MV-4-11 (cell line): ENCODE measurements around the gene ARHGEF33.

Experiments
- DNase-seq: peaks from one replicate; lab custom pipeline; 2025; lab: John Stamatoyannopoulos, UW

Gene ARHGEF33

GRCh38 chr2:38889575-38889974 lies at the start of gene ARHGEF33:
Gene ARHGEF33 (plus strand): TSS chr2:38889875. CDS start chr2:38919448, 29,573 bp downstream.
- DNase-seq = no peak

GRCh38 chr2:38850045-38850444 lies 39.6 kb upstream of the ARHGEF33 start:
- DNase-seq = no peak

DNA sequence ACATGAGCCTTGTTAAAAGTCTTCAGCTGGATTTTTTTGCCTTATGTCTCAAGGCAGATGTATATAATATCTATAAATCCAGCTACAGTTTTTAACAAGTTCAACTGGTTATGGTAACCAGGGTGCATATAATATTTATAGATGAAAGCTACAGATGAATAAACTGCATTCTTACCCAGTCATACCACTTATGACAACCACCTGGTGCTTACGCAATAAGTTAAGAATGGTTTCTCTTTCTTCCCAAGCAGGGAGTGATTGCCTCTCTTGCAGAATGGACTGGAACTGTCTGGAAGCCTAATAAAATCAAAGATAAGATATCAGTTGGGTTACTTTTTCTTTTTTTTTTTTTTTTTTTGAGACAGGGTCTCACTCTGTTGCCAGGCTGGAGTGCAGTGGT lies 33.5 kb upstream of the ARHGEF33 start:
- peak; percentile 33 for DNase-seq

GRCh38 chr2:38862476-38862875 lies 27.2 kb upstream of the ARHGEF33 start:
- DNase-seq = no peak

DNA sequence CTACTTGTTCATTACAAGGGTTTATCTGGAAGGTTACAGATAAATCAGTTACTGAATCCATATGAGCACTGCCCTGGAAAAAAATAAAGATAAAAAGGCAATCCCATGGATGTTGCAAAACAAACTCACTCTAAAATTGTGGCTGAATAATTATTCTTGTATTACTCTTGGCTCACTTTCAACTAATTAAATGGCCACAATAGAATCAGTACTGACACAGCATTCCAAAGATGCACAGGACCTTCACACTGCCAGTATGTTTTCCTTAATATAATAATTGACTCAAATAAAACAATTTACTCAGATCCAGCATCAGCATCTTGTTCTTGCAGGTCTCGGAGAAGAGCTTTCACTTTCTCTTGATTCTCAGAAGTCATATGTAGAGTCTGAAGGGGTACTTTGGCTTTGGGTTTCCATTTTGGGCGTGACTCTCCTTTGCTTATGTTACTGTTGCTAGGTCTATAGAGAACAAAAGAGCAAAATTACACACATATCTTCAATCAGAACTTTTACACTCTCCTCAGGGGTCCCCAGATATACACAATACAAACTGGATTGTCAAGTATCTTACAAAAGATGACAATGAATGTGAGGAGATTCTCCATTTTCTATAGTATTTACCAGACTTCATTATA lies 26.5 kb upstream of the ARHGEF33 start:
- no peak for DNase-seq

DNA sequence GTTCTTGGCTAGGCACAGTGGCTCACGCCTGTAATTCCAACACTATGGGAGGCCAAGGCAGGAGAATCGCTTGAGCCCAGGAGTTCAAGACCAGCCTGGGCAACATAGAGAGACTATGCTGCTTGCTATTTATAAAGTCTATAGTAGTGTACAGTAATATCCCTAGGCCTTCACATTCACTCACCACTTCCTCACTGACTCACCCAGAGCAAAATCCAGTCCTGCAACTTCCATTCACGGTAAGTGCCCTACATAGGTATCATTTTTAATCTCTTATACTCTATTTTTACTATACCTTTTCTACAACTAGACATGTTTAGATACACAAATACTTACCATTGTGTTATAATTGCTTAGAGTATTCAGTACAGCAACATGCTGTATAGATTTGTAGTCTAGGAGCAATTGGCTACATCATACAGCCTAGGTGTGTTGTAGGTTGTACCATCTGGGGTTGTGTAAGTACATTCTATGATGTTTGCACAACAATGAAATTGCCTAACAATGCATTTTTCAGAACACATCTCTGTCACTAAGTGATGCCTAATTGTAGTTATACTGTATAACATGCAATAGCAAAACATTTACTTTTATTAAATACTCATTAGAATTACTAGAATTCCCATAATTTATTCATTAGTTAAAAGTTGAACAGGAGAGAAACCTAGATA lies 22.8 kb upstream of the ARHGEF33 start:
- peak; percentile 20 for DNase-seq

DNA sequence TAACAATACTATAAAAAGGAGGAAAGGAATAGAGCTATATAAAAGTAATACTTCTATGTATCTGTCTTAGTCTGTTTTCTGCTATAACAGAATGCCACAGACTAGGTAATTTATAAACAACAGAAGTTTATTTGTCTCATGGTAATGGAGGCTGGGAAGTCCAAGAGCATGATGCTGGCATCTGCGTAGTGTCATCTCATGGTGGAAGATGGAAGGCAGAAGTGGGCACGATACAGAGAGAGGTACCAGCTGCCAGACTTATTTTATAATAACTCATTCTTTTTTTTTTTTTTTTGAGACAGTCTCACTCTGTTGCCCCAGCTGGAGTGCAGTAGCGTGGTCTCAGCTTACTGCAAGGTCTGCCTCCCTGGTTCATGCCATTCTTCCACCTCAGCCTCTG lies 18.2 kb upstream of the ARHGEF33 start:
- DNase-seq = no peak

GRCh38 chr2:38873763-38874162 lies 15.9 kb upstream of the ARHGEF33 start:
- DNase-seq = no peak

DNA sequence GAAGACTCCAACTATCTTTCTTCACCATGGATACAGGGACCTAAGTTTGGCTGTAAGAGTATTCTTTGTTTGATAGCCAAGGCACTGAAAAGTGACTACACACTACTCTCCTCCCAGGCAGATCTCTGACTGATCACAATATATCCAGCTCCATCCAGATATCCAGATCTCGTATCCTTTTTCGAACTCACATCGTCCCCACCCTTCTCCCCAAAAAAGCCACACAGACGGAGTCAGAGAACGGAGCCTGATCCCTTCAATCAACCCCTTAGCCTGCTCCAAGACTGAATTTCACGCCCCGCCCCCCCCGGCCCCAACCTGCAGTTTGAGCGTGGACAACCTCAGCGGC lies 14.5 kb upstream of the ARHGEF33 start:
- no peak for DNase-seq

DNA sequence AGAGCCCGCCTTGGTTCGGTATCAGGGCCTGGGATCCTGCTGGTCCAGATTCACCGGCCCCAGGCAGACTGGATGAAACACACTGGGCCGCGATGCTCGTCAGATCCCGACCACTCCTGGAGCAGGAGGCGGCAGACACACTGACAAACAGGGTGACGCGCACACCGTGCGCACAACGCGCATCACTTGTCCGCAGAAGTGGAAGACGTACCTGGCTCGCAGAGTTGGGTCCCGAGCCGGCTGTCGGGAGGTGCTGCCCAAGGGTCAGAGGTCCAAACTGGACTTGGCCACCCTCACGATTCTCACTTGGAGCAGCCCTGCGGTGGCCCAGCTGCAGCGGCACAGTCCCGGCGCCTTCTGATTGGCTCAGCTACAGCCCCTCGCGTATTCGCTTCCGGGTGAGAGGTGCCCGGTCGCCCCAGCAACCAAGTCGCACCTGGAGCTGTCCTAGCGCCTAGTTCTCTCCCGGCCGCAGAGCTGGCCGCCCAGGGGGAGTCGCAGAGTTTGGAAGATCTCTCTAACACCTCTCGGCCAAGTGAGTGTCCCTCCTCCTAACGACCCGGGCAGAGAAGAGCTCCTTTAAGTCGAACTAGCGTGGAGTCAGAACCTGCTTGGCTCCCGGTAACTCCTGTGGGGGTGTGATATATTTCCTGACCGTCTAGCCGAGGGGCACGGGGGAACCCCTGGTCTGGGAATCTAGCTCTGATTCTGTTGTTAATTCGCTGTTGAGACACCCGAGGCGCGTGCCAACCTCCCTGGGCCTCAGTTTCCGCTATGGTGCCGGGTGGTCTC lies 13.9 kb upstream of the ARHGEF33 start, which contains the start of the genes DHX57 and MORN2:
Gene DHX57 (minus strand): TSS at position 359 of the 792 bp plus-strand sequence. CDS start 7,529 bp downstream, outside the sequence.
Gene MORN2 (plus strand): TSS at position 401 of the 792 bp plus-strand sequence.
- DNase-seq = peak; percentile 67

- DNase-seq = no peak
These were observed 13.3 kb upstream of the ARHGEF33 start for GRCh38 chr2:38876407-38876806.

DNA sequence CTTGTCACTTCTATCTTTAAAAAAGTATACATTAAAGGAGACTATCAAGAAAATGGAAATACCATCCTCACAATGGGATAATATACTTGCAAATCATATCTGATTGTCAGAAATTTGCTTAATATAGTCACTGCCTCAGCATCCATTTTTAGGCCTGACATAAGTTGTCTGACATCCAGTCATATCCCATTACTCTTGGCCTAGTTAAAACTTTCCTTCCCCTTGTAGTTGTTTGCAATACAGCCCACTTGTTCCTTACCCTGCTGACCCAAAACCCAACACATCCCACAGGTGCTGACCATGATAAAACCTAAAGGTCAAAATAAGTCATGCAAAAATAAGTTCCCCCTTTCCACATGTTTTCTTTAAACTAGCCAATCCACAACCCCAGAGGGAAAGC lies 3.6 kb upstream of the ARHGEF33 start:
- no peak for DNase-seq

DNA sequence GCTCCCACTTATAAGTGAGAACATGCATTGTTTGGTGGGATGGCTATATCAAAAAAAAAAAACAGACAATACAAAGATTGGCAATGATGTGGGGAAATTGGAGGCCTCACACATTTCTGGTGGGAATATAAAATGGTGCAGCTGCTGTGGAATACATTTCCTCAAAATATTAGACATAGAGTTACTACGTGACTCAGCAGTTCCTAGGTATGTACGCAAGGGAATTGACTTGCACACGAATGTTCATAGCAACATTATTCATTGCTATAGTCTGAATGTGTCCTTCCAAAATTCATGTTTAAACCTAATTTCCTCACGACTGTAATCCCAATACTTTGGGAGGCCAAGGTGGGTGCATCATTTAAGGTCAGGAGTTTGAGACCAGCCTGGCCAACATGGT lies 2.3 kb upstream of the ARHGEF33 start:
- no peak for DNase-seq

- DNase-seq = no peak
These were observed 1.6 kb upstream of the ARHGEF33 start for GRCh38 chr2:38887902-38888554.

- no peak for DNase-seq
These were observed 630 bp upstream of the ARHGEF33 start for GRCh38 chr2:38889045-38889444.

- DNase-seq = no peak
These were observed 3.1 kb downstream of the ARHGEF33 start for GRCh38 chr2:38892819-38893218.

GRCh38 chr2:38898256-38898655 lies 8.6 kb downstream of the ARHGEF33 start:
- no peak for DNase-seq

DNA sequence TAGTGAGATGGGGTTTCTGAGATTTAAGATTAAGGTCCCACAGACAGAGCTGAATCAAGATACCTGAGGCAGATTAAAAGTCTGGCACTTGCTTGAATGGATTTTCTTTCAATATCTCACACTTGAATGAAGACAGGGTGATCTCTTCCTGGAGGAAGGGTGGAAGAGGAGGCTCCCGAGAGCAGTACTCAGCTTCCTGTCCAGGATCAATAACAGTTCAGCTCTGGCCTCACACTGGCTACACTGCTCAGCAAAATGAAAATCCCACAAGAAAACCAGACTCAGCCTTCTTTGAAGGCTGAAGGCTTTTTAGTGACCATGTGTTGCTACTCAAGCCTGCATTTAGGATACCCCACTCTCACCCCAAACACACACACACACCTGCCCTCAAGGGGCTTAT lies 11.1 kb downstream of the ARHGEF33 start:
- DNase-seq = no peak

GRCh38 chr2:38905251-38905650 lies 15.6 kb downstream of the ARHGEF33 start:
- DNase-seq = no peak

GRCh38 chr2:38907242-38907641 lies 17.6 kb downstream of the ARHGEF33 start:
- no peak for DNase-seq

DNA sequence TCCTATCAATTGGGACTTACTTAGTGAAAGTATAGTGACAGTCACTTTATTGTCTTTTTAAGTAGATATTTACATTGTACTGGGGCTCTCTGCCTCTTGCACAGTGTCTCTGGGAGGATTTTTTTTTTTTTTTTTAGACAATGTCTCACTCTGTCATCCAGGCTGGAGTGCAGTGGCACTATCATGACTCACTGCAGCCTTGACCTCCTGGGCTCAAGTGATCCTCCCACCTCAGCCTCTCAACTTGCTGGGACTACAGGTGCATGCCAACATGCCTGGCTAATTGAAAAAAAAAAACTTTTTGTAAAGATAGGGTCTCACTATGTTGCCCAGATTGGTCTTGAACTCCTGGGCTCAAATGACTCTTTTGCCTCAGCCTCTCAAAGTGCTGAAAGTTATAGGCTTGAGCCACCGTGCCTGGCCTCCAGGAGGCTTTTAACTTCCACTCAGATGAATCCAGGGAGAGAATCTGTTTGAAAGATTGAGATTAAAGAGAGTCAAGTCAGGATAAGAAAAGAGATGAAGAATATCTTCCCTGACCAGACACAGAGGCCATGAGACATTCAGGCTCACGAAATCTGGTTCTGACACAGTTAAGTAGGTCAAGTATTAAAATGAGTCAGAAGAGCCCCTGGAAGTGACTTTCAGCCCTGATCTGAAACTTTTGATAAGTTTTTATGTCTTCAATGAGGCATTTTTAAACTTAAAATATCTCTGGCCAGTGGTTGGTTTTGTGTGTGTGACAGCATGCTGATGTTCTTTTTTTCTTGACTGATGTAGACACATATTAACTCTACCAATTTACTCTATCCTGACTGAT lies 18.3 kb downstream of the ARHGEF33 start:
- DNase-seq = no peak

DNA sequence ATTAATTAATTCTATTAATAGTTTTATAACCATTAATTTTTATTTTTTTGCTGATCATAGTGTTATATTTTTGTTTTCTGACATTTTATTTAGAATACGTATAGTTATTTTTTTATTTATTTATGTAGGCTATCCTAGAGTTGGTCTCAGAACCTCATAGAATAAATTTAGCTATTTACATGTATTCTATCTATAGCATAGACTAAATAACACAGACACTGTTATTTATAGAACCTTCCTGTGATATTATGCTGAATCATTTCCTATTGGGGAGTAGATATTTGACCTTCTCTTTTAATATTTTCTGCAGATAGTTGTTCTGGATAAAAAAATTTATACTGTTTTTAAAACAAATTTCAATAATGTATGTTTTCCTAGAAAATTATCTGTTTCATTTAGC lies 20.2 kb downstream of the ARHGEF33 start:
- DNase-seq = no peak
